Activated CD8-positive, alpha-beta memory T cell treated with anti-CD3 and anti-CD28 coated beads for 24 hours (primary cell): Measurements from ENCODE around the gene SHMT2.

Source experiments
- DNase-seq: peaks from one replicate; pipeline ENCODE4 v3.0.0-alpha.2; 2020

SHMT2 gene

DNA sequence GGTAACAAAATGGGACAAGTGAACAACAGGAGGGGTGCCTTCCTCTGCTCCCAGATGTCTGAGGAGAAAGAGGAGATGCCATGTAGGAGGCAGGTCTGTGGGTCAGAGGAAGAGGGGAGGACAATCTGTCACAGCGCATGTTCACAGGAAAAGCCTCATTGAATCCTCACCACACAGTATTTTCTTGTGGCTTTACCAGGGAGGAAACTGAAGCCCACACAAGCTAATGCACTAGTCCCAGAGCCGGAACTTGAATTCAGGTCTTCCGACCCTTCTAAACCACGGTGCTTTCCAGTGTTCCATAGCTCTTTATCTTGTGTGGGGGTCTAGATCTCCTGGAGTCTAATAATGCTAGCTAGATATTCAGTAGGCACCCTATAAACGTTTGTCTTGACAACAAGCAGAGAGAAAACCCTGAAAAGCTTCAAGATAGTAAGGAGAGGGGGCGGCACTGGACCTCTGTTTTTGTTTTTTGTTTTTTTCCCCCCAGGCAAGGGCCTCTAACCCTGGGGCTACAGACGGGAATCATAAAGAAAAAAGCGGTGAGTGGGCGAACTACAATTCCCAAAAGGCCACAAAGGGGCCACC is 371 bp upstream of the SHMT2 start:
- no peak for DNase-seq

DNA sequence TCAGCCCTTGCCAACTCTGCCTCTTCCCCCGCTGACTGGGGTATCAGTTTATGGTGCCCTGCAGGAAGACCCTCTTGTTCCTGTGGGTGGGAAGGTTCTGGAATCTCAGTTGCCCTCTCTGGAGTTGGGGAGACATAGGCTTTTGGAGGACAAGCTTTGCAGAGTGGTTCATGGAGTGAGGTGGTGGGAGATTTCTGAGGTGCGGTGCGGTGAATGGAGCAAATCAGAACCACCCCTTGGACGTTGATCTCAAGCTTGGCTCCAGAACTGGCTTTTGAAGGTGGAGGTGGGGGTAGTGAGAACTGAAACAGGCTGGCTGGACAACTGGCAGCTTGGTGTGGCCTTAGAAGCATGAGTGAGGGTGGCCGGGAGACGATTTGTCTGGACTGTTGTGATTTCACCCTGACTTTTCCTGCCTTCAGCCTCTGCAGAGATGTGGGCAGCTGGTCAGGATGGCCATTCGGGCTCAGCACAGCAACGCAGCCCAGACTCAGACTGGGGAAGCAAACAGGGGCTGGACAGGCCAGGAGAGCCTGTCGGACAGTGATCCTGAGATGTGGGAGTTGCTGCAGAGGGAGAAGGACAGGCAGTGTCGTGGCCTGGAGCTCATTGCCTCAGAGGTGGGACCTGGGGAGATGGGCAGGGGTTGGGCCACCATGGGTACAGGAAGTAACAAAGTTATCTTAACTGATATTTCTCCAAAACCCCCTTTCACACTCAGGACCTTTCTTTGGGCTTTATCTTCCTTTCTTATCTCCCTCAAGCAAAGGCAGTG is 1.1 kb downstream of the SHMT2 start:
- DNase-seq = no peak

GRCh38 chr12:57231276-57232021 is 1.9 kb downstream of the SHMT2 start:
- DNase-seq = no peak

DNA sequence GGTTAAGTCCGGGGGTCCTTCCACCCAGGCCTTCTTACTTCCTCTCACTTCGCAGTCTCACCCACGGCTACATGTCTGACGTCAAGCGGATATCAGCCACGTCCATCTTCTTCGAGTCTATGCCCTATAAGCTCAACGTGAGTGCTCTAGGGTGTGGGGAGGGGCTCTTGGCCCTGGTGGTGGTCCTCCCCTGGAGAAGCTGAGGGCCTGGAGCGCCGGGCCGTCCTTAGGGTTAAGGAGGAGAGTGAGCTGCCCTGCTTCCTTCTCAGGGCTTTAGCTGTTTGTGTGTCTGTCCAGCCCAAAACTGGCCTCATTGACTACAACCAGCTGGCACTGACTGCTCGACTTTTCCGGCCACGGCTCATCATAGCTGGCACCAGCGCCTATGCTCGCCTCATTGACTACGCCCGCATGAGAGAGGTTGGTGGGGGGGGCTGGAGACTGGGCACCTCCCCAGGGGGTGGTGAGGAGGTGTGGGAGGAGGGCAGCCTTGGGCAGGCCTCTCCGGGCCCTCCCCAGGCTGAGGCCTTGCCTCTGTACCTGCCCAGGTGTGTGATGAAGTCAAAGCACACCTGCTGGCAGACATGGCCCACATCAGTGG is 2.7 kb downstream of the SHMT2 start:
- DNase-seq = no peak

- no peak for DNase-seq
Measured at GRCh38 chr12:57233357-57234232, 4.1 kb downstream of the SHMT2 start.

DNA sequence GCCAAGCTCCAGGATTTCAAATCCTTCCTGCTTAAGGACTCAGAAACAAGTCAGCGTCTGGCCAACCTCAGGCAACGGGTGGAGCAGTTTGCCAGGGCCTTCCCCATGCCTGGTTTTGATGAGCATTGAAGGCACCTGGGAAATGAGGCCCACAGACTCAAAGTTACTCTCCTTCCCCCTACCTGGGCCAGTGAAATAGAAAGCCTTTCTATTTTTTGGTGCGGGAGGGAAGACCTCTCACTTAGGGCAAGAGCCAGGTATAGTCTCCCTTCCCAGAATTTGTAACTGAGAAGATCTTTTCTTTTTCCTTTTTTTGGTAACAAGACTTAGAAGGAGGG is 4.7 kb downstream of the SHMT2 start:
- DNase-seq = no peak

DNA sequence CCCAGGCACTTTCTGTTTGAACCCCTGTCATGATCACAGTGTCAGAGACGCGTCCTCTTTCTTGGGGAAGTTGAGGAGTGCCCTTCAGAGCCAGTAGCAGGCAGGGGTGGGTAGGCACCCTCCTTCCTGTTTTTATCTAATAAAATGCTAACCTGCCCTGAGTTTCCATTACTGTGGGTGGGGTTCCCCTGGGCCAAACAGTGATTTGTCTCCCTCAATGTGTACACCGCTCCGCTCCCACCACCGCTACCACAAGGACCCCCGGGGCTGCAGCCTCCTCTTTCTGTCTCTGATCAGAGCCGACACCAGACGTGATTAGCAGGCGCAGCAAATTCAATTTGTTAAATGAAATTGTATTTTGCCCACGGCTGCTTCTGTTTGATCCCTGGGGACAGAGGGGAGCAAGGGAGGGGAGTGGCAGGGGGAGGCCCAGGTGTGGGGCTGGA is 5.1 kb downstream of the SHMT2 start:
- DNase-seq = no peak

DNA sequence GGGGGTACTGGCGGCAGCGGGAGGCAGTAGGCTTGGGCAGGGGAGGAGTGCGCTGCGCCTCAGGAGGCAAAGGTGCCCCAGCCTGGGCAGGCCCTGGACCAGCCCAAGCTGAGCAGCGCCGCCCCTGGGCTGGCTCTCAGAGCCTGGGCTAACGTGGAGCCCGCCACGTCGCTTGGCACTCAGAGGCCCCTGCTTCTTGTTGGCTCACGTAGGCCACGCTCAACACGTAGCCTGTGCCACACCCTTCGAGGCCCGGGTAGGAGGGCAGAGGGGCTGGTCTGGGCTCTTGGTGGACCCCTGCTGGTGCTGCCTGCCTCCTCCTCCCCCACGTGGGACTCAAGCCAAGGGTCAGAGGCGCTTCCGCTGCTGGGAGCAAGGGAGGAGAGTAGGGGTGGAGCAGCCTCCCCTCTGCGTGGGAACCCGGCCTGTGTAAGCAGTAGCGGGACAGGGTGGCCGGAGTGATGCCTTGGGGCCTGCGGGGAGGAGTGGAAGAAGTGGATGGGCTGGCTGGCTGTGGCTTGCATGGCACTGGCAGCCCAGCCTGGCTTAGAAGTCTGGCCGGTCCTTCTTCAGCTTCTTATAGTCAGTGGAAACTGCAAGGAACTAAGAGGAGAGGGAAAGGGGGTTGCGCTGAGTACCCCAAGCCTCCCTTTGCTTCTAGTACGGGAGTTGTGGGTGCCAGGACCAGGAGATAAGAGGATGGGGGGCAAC is 5.7 kb downstream of the SHMT2 start:
- peak; percentile 67 for DNase-seq

DNA sequence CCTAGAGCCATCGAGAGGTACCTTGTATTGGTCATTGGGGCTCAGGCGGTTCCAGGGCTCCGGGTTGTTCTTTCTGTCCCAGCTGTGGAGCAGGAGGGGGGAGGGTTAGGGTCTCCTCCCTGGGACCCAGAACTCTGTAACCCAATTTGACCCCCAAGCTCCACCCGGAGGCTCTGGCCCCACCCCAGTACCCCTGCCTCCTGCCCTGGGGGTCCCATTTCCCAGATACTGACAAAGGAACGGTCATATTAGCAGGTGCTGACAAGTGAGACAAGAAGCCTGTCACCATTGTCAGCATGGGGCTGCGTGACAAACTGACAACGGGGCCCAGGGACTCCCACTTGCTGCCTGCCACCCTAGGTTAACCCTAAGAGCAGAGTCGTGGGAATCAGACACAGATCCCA is 6.2 kb downstream of the SHMT2 start:
- DNase-seq = peak; percentile 71

GRCh38 chr12:57236201-57236924 is 6.9 kb downstream of the SHMT2 start:
- DNase-seq = peak; percentile 76

- peak; percentile 72 for DNase-seq
Measured at GRCh38 chr12:57236925-57237595, 7.5 kb downstream of the SHMT2 start.

GRCh38 chr12:57237596-57237931 is 8.1 kb downstream of the SHMT2 start:
- peak; percentile 68 for DNase-seq

GRCh38 chr12:57237932-57238853 is 8.7 kb downstream of the SHMT2 start:
- peak; percentile 75 for DNase-seq

DNA sequence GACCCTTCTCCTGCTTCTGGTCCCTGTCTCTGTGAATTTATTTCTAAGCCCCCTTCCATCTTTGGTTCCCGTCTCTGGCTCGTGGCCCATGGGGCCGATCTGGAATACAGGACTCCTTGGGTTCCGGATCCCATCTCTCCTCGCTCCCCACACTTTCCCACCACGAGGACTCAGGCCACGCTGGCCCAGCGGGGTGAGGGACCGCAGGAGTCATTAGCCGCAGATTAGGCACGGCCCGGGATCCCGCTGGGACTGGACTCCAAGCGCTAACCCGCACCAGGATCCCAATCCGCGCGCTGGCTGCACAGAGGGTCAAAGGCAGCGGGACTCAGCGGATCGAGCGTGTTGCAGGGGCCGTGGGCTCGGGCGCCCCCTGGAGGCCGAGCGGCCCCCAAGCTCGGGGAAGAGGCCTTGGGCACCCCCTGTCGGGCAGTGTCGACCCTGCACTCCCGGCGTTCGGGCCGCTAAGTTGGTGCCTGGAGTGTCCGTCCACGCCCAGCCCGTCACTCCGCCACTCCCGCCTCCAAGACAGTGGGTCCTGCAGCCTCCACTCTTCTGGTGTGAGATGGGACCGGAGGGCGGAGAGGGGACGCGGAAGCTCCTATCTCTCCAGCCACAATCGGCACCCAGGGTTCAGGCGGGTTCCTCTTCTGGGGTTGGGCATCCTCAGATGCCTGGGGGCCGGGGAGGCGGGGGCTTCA is 9.5 kb downstream of the SHMT2 start:
- peak; percentile 98 for DNase-seq

DNA sequence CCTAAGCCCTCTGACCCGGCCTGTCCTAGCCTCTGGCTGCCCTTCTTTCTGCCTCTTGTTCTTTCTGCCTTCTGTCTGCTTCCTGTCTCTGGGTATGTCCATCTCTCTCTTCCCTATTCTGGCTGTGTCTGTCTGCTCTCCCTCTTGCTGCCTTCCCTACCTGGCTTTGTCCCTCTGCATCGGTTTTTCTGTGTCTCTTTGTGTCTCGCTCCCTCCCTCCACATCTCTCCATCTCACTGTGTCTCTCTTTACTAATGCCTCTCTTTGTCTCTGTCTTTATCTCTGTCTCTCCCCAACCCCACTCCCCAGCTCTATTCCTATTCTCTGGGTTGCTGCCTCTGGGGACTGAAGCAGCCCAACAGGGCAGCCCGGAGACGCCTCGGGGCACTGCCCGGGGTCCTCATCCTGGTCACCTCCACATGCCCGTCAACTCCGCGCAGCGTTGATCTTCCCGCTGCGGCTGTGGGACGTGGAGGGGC is 10.1 kb downstream of the SHMT2 start:
- no peak for DNase-seq

- DNase-seq = peak; percentile 87
Measured at GRCh38 chr12:57240066-57240921, 10.8 kb downstream of the SHMT2 start.

DNA sequence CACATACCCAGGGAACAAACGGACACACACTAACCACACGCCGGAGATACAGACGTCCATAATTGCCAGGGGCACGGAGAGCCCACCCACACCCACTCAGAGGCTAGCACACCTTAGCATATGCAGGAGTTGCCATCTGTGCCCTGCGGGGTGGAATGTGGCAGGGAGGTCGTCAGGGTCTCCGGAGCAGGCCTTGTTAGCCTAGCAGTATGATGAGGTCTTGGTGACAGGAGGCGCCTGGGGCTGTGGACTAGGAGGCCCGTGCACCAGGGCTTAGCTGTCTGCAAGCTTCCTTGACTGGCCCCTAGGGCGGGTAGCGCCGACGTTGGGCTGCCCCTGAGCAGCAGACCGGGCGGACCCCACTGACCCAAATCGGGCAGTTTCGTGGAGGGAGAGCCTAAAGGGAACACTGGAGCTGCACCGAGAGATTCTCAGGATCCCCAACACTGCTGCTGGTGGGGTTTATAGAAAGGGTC is 11.5 kb downstream of the SHMT2 start:
- DNase-seq = peak; percentile 74
